NAMALWA (cell line): ENCODE results near the gene NOC4L.

Experiments
- DNase-seq: peaks from one replicate; pipeline ENCODE4 v3.0.0-alpha.2; 2015; ENCODE audit warnings: low spot score

Gene NOC4L

DNA sequence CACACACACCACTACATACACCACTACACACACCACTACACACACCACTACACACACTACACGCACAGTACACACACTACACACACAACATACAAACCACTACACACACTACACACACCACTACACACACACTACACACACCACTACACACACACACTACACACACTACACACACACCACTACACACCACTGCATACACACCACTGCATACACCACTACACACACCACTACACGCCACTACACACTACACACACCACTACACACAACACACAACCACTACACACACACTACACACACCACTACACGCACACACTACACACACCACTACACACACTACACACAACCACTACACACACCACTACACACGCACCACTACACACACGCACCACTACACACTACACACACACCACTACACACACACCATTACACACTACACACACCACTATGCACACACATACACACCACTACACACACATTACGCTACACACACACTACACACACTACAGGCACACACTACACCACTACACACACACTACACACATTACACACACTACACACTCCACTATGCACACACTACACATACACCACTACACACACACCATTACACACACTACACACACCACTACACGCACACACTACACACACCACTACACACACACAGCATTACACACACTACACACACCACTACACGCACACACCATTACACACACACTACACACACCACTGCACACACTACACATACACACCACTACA, 12.5 kb downstream of the NOC4L start:
- DNase-seq: no peak

DNA sequence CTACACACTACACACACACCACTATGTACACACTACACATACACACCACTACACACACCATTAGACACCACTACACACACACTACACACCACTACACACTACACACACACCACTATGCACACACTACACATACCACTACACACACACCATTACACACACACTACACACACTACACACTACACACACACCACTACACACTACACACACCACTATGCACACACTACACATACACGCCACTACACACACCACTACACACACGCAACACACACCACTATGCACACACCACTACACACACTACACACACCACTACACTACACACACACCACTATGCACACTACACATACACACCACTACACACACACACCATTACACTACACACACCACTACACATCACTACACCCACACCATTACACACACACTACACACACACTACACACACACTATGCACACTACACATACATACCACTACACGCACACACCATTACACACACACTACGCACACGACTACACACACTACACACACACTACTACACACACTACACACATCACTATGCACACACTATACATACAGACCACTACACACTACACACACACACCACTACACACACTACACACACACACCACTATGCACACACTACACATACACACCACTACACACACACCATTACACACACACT, 13.6 kb downstream of the NOC4L start:
- DNase-seq: no peak

DNA sequence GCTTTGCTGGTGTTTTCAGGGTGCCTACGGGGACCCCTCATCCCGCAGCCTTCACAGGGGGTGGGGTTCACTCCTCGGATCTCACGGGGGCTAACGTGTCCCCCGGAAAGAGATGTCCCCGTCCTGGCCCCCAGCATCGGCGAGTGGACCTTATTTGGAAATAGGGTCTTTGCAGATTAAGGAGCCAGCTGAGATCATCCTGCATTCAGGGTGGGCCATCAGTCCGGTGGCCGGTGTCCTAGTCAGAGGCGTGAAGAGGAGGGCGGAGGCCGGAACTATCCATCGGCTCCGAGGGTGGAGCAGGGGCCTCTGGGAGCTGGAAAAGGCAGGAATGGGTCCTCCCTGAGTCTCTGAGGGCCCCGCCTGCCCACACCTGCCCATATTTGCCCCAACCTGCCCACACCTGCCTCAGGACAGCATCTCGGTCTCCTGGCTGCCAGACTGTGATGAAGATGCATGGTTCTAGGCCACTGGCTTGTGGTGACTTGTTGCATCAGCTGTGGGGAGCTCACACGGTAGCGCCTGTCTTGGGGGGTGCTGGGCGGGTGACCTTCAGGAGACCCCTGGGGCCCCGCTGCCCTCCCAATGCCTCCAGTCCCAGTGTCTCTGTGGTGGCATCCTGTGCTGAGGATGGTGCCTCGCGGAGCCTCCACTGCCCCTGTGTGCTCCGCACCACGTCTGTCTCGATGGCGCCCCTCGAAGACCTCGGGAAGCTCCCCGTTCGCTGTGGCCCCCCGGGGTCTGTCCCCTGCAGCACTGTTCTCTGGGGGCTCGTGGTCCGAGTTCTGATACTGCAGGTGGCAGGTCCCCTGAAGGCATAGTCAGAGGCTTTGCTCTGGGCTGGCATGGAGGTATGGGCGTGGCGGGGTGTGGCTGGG, 14.7 kb downstream of the NOC4L start:
- no peak for DNase-seq

DNA sequence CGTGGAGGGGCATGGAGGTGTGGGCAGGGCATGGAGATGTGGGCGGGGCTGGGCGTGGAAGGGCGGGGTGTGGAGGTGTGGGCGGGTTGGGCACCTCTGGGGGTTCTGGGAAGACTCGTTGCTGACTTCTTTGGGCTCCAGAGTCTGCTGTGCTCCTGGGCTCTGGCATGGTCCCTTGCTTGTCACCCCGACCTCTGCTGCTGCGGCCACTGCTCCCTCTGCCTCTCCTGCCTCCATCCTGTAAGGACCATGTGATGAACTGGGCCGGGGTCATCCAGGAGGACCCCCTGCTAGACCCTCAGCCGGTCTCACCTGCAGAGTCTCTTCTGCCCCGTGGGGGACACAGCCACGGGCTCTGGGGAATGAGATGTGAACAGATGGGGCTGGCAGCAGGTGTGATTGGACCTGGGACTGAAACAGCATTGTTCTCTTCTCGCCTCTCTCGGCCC, 15.3 kb downstream of the NOC4L start:
- no peak for DNase-seq

DNA sequence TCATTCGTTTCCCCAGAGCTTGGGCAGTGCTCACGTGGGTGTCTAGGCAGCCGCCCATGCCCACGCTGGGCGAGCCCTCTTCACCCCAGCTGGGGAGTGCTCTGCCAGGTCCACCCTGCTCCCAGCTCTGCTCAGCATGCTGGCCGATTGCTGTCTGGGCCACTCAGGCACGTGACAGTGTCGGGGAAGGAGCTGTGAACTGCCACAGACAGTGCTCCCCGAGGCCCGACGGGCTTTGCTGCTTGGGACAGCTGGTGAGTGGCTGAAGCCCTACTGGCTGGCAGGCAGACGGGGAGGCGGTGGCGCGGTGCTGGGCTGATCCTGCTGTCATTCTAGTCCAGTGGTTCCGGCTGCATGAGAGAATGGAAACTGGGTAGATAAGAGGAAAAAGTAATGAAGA, 15.8 kb downstream of the NOC4L start:
- DNase-seq: no peak

DNA sequence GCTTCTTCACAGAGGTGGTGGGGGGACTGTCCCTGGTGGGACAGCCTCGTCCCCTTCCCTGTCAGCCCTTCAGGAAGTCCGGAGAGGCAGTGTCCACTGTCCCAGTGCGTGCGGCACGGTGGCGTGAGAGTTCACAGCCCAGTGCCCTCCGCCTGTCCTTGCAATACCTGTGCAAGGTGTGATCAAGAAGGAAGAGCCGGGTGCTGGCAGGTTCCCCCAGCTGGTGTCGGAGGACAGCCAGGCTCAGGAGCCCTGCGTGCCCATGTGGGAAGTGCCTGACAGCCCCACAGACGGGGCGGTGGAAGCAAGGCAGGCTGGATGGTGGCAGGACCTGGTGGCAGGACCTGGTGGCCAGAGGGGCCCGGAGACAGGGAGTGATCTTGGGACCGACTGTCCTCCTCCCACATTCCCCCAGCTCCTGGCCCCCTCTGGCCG, 16.4 kb downstream of the NOC4L start:
- no peak for DNase-seq

DNA sequence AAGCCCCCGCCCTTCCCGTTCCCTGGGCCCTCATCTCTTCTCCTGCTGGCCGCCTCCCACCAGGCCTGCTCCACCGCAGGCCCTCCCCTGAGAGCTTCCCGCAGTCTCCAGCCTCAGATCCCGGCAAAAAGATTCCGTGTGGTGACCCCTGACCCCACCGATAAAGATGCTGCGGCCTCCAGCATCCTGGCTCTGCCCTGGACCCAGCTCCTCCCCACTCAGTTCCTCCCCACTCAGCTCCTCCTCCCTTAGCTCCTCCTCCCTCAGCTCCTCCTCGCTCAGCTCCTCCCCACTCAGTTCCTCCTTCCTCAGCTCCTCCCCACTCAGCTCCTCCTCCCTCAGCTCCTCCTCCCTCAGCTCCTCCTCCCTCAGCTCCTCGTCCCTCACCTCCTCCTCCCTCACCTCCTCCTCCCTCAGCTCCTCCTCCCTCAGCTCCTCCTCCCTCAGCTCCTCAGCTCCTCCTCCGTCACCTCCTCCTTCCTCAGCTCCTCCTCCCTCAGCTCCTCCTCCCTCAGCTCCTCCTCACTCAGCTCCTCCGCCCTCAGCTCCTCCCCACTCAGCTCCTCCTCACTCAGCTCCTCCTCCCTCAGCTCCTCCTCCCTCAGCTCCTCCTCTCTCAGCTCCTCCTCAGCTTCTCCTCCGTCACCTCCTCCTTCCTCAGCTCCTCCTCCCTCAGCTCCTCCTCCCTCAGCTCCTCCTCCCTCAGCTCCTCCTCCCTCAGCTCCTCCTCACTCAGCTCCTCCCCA, 17.0 kb downstream of the NOC4L start:
- DNase-seq: peak; percentile 47

DNA sequence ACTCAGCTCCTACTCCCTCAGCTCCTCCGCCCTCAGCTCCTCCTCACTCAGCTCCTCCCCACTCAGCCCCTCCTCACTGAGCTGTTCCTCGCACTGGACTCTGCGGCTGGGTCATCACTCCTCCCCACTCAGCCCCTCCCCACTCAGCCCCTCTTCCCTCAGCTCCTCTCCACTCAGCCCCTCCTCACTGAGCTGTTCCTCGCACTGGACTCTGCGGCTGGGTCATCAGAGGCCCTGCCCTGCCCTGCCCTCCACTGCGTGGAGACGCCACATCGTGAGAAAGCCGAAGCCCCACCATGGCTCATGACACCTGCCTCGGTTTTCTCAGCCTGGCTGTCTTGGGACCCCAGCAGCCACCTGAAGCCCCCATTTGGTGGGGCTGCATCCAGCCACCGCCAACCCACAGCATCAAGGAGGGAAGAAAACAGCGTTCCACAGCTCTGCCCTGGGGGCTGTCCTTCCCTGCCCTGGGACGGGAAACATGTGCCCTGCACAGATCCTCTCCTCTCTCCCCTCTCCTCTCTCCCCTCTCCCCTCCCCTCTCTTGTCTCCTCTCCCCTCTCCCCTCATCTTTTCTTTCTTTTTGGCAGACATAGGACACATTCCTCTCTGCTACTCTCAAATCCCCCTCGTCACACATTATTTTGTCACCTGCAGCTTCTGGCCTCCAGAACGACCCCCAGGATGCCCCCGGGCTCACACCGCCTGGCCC, 17.7 kb downstream of the NOC4L start:
- no peak for DNase-seq

DNA sequence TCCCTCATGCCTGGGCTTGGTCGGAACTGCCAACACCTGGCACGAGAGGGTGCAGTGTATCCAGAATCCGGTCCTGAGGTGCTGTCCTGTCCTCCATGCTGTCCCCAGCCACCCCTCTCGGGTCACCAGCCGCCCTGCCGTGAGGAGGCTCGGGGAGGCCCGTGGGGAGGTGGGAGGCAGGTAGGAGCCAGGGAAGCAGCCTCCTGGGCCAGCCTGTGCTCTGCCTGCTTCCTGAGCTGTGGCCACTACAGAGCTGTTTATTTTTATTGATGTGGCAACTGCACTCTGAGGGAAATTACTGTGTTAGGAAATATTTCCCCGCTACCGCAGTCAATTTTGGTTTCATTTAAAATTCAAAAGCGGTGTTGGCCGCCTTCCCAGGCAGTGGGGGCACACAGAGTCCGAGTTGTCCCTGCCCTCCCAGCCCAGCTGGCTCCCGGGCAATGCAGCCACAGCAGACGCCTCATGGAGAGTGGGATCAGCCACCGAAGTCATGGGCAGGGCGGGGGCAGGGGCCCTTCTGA, 18.3 kb downstream of the NOC4L start:
- no peak for DNase-seq

DNA sequence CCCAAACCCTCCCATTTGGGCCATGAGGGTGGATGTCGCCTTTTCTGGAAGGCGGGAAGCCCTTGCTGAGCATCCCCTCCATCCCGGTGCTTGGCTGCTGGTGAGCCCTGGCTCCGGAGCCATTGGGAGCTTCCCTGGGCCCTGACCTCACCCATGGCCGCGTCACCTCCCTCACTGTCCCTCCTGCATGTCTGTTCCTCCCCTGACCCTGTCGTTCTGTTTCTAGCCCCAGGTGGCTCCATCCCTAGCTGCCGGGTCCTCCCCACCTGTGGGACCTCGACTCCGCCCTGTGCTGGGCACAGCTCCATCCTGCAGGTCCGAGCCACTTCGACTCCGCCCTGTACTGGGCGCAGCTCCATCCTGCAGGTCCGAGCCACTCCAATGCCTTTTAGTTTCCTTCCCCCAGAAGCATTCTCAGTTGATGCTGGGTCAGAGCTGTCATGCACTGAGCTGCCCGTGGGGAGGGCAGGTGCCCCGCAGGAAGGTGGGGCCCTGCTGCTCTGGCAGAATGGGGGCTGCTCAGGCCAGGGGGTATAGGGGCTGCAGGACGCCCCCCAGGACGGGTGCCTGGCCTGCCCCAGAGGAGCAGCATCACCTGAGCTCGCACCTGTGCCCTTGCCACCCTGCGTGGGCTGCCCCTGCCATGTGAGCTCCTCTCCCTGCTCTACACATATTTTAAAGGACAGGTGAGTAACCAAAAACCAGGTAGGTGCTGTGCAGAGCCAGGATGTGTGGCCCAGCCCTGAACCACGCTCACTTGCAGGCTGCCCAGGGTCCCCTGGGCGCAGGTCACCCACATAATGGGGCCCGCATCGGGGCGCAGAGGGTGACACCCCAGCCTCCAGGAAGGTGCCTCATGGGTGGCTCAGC, 19.0 kb downstream of the NOC4L start:
- DNase-seq: no peak

DNA sequence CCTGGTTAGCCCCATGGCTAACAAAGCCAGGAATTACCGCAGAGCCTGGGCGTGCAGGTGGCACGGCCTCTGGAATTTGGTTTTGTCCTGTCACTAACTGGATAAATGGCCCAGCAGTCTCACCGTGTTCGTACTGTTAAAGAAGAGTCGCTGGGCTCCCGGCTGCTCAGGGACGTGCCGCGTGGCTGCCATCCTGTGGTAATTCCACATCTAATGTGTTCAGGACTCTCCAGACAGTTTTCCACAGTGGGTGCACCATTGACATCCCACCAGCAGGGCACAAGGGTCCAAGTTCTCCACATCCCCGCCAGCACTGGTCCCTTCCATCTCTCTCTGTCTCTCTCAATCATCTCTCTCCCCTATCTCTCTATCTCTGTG, 19.6 kb downstream of the NOC4L start:
- DNase-seq: no peak

DNA sequence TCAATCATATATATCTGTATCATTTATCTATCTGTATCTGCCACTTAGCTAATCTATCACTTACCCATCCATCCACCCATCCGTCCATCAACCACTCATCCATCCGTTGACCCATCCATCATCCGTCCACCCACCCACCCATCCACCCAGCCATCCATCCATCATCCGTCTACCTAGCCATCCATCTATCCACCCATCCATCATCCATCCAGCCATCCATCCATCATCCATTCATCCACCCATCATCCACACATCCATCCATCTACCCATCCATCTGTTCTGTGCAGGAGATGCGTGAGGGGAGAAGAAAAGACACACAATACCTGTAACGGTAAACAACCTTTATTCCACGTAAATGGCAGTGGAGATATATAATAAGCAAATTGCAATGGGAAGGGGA, 20.2 kb downstream of the NOC4L start:
- no peak for DNase-seq

DNA sequence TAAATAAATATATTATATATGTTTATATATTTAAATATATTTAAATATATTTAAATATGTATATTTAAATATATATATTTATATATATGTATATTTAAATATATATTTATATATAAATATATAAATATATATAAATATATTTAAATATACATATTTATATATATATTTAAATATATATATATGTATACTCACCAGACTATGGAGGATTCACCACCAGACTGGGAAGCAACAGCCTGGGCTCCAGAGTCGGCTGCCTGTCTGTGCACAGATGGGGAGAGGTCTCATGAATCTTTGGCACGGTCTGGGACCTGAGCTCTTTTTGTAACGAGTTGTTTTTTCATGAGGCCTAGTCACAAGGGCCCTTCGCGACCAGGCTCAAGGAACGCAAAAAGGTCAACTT, 21.3 kb downstream of the NOC4L start:
- DNase-seq: no peak

DNA sequence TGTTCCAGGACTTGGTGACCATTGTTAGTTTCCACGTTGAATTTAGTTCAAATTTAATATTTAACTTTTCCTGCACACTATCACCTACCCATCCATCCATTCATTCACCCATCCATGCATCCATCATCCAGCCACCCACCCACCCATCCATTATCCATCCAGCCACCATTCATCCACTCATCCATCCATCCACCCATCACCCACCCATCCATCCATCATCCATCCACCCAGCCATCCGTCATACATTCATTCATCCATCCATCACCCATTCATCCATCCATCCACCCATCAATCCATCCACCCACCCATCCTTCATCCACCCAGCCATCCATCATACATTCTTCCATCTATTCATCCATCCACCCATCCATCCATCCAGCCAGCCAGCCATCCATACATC, 21.8 kb downstream of the NOC4L start:
- DNase-seq: no peak

DNA sequence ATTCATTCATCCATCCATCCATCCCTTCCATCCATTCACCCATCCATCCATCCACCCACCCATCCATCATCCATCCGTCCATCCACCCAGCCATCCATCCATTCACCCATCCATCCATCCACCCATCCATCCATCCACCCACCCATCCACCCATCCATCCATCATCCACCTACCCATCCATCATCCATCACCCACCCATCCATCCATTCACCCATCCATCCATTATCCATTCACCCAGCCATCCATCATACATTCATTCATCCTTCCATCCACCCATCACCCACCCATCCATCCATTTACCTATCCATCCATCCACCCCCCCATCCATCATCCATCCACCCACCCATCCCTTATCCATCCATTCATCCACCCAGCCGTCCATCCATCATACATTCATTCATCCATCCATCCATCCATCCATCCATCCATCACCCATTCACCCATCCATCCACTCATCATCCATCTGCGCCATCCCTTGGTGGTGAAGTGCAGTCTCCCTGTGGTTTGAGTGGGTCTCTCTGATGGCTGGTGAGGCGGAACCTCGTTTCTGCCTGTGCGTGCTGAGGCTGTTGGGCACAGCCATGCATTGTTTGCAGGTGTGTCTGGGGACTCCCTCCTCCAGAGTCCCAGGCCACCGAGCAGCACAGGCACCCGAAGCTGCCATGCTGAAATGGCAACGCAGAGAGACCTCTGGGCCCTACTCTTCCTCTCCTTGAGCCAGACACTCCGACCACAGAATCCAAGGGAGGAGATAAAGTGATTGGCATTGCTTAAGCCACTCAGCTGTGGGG, 22.7 kb downstream of the NOC4L start:
- DNase-seq: no peak

DNA sequence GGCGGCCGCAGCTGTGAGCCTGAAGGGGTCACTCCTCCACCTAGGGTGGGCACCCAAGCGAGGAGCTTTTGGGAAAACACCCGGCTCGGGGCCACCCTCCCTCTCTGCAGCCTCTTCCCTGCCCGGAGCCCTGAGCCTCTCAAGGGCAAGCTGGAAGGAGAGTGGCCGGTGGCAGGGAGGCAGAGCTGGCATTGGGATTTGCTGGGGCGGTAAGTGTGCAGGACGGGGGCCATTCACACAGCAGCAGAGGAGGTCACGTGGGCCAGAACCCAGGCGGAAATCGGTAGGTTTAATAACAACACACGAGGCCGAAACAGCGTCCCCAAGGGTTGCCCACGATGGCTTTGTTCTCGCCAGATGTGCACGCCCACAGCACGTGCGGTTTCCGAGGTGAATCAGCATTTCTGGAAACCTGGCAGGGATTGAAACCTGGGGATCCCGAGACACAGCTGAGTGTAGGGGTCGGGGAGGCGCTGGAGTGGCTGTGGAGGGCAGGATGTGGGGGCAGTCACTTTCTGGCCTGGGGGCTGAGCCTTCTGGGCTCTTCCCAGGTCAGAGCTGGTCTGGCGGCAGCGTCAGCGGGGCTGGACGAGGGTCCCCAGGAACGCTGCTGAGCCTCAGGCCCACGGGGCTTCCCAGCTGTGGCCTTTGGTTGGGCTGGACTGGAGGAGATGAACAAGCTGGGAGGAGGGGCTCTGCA, 23.5 kb downstream of the NOC4L start:
- no peak for DNase-seq

DNA sequence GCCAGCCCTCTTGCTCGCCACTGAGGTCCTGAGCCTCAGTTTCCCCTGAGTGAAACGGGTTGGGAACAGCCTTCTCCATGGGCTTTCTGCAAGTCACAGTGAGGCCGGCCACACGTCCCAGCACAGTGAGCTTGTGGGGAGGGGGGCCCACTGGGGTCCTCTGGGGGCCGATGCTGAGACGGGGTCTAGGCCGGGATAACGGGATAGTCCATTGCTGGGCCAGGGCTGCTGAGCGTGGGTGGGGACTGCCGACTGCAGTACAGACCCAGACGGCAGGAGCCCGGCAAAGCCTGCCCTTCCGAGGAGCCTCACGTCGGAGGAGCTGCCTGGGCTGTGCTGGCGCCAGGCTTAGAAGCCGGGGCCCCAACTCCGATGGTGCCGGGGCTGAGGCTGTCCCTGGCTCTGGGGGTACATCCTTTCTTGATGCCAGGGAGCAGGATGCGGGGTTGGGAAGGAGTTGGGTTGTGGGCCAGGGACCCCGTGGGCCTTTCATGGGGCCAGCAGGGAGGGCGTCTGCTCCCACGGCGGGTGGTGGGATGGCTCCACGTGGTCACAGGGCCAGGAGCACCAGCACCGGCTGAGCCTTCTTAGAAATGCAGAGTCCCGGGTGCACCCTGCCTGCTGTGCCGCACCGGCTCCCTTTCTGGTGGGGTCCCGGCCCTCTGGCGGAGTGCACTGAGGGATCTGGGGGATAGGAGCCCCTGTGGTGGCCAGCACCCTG, 24.2 kb downstream of the NOC4L start:
- no peak for DNase-seq

DNA sequence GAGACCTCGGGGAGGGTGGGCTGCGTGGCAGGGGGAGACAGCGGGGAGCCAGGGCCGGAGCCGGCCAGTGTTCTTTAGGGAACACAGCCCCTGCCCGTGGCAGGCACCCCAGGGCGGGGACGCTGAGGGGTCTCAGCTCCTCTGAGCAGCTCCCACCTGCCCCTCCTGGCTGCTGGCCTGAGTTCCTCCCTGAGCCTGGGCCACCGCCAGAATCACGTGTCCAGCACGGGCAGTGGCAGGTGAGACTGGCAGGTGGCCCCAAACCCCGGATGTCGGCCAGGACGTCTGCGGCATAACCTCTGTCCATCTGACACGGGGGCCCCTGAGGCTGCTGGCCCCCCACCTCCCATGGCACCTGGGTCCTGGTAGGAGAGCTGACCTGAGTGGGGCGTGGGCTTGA, 25.1 kb downstream of the NOC4L start:
- DNase-seq: no peak
